GM12874 (cell line): Measurements from ENCODE around the gene ODF4.

ENCODE experiments used
- CTCF ChIP-seq: IDR thresholded peaks from 2 replicates; pipeline ENCODE4 v1.5.1; 2011; ENCODE audit warnings: low read depth, mild to moderate bottlenecking, control low read depth, low read length, moderate library complexity; ENCODE audit not compliant: insufficient read depth

The ODF4 gene

GRCh38 chr17:8392674-8393469, 53.2 kb downstream of the ODF4 start:
- TF ChIP-seq CTCF: no peak

GRCh38 chr17:8393470-8394231, 54.0 kb downstream of the ODF4 start:
- no peak for TF ChIP-seq CTCF
